COR-L47 (cell line): ENCODE results near the gene RTKN.
"Not testable (repeated sequence)": the region's sequence is repeated elsewhere in the genome, so short reads cannot be mapped to it uniquely, and the experiment has no call there.

Source experiments
- DNase-seq: peaks from one replicate; lab custom pipeline; 2025; lab: John Stamatoyannopoulos, UW

The RTKN gene

DNA sequence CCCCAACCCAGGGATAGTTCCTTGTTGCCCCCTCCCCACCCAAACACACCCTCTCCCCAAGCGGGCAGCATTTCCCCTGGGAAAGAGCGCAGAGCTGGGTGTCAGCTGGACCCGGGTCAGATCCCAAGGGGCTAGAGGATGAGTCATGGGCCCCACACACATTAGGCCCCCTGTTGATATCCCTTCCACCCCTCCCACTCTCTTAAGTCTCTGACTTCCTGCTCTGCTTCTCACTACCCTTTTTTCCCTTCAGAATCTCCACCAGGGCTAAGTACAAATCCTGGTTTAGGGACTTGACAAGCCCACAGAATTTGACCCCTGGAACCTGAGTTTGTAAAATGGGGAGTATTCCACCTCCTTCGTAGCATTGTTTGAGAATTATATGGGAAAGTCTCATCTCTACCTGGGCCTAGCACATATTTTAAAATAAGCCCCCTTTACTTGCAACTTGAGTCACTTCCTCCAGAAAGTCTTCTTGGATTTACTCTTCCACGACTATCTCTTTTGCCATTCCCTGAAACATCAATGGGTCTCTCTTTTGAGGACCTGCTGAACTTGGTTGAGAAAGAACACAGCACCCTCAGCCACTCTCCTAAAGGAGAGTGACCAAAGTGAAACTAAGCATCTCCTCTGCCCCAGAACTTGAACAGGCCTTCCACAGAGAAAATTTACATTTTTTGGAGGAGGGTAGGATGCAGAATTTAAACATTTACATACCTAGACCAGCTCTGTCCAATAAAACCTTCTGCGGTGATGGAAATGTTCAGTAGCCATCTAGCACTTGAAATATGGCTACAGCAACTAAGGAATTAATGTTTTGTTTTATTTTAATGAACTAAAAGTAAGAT, 4.7 kb downstream of the RTKN start:
- DNase-seq, result no peak

DNA sequence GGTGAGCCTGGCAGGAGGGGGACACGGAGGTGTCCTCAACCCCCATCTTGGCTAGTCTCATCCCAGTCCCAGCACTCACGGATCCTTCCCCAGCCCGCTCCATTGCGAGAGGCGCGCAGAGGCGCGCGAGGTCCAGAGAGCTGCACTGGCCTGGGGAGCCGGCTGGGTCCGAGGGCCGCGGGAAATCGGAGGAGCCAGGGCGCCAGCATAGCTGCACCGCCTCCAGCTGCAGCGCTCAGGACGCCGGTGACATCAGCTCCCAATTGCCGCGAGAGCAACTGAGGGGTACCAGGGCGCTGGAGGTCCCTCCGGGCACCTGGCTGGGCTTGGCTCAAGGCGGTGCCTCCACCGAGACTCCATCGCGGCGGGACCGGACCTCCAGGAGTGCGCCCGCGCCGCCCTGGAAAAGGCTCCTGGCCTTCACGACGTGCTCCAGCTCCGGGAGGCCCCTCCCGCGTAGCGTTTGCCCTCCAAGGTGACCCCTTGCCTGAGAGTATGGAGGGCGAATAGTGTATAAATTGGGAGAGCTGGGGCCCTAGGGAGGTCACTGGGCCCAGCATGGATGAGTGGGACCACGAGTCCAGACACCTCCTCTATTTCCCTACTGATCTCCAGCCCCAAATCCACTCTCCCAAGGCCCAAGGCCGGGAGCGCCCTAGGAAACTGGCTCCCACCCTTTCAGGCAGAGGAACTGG, 5.5 kb downstream of the RTKN start:
- no peak for DNase-seq

DNA sequence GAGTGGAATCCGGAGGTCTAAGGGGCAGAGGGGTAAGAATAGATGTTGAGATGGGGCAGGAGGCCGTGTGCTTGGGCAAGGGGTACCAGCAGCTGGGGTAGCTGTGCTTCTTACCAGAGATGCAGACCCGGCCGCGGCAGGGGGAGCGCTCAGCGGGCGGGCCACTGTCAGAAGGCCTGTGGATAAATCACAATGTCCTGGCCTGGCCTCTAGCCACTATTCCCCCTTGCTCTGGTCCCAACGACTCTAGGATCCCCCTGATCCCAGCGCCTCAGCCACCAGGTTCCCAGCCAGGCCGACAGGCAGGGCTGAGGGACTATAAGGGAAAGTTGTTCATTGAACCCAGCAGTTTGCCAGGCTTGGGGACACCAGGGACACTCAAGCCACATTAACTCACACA, 11.2 kb downstream of the RTKN start:
- no peak for DNase-seq

DNA sequence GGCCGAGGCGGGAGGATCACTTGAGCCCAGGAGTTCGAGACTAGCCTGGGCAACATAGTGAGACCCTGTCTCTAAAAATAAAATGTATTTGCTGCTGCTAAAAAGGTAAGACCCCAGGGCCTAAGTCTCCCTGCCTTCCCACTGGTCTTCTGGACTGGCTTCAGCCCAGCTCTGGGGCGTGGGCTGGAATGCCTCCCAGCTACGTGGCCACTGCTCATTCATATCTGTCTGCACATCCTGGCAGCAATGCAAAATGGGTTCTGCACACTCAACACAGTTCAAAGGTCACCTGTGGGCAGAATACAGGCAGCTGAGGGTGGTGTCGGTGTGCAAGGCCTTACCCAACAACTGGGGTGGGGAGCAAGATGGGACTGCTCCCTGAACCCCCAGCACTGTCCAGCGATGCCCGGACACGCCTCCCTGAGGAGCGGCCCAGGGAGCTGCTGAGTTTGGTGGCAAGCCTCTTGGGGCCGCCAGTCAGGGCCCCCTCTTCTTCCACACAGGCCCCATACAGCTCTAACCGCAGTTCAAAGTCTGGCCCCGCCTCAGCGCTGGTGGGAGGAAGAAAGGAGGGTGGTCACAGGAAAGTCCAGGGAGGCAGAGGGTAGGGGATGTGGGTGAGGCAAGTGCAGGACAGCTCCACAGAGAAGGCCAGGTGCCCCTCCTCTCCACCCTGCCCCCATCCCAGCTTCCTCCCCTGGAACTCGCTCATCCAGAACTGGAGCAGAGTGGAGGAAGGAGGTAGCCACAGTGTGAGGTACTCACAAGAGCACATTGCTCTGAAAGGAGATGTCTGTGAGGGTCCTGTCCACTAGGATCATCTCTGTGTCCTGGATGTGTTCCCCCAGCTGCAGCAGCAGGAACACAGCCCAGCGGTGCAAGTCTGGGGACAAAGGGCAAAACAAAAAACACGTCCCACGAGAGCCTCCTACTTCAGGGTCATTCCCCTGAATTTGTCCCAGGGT, 12.0 kb downstream of the RTKN start:
- no peak for DNase-seq

DNA sequence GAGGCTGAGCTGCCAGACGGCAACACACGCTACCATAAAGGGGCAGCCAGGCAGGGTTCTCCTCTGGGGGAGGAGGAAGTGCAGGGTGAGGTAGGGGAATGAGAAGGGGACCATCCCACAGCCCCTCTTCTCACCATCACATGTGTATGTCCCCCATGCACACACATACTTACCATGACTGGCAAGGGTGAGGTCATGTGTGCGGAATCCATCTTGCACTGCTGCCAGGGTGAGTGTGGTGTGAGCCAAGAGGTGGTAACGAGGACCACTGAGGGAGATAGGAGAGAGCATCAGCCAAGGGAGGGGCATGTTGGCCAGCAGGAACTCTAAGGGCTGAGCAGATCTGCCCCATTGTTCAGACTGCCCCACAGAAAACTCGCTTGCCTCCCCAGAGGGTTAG, 13.1 kb downstream of the RTKN start:
- DNase-seq, result no peak

DNA sequence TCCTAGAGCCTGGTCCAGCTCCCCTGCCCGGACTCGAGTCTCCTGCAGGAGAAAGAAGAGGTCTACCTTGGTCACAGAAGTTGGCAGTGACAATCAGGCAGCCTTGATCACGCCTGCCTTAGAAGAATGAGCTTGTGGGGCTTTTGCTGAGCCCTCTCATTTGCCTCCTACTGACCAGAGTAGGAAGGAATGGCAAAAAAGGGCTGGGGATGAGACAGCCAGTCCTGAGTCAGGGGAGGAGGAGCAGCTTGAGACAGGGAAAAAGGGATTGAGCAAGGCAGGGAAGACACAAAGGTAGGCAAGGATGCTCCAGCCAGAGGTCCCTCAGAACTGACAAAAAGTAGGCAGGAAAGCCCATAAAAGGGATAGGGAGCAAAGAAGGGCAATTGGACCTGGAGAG, 14.2 kb downstream of the RTKN start:
- DNase-seq, result no peak

DNA sequence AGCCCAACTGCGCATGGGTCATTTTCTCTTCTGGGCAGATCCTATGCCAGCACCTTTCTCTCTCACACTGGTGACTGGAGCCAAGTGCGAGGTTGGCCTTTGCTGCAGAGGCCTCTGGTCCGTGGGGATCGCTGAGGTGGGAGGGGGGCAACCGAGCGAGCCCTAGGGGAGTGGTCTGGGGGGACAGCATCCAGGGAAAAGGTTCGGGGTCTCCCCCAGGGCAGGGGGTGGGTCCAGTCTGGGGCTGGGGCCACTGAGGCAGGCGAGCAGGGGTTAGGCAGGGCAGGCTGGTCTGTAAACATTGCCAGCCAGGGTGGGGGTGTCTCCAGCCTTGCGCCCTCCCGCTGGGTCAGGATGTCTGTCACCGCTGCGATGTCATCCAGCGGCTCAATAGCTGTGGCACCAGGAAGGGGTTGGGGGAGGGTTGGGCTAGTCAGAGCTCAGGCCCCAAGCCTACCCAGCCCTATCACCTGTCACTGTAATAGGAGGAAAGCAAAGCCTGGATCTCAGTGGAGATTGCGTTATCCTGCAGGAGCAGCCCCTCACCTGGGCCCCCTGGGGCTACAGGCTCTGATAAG, 15.5 kb downstream of the RTKN start:
- no peak for DNase-seq

DNA sequence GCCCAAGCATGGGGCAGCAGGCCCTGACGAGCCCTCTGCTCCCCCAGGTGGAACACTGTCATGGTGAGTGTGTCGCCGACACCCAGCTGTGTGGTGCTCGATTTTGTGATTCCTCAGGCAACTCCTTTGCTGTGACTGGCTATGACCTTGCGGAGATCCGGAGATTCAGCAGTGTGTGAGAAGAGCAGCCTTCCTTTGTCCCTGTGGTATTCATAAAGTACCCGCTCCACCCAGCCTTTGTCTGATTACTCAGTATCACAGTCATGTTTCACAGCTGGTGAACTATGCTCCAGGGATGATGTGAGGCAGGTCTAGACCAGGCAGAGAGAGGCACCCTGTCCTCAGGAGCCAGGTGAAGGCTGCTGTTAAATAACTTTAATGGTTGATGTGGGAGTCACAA, 16.2 kb downstream of the RTKN start:
- no peak for DNase-seq

DNA sequence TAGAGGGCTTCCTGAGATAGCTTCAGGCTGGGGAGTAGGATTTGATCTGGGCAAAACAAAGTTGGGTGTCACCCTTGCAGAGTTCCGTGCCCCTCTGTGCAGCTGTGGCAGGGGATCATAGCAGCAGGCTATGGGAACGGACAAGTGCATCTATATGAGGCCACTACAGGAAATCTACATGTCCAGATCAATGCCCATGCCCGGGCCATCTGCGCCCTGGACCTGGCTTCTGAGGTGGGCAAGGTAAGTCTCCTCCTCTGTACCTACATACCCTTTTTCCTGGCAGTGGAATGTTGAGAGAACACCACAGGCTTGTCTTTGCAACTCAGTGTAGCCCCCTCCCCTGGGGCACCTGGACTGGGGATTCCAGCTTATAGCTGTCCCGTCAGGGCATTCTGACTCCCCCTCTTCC, 16.7 kb downstream of the RTKN start:
- DNase-seq, result no peak

DNA sequence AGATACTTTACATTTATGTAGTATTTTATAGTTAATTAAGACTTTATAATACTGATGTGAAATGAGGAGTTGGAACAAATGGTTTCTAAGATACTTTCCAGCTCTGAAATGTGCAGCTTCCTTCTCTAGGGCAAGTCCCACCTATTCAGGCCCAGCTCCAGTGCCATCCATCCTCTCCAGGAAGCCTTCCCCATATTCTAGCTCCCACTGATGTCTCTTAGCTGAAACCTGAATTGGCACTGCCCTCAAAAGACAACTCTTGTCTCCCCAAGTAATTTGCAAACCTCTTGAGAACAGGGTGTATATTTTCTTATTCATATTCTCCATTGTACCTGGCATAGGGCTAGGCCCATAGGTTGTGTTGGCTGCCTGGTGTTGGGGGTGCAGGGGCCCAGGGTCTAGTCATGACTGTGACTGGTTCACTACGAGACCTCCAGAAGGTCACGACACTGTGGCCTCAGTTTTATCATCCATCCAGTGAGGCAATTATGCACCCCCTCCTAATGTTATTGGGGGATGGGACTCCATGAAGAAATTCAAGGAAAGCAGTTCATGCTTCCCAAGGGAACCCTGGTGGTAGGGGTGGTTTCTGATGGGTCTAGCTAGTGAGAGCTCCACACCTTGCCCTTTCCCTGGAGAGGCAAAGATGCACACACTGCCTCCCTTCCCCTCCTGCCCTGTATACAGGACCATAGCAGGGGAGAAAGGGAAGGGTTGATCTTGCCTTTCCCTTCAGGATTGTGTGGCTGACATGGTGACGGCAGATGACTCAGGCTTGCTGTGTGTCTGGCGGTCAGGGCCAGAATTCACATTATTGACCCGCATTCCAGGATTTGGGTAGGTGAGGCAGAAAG, 17.4 kb downstream of the RTKN start:
- DNase-seq, result no peak

DNA sequence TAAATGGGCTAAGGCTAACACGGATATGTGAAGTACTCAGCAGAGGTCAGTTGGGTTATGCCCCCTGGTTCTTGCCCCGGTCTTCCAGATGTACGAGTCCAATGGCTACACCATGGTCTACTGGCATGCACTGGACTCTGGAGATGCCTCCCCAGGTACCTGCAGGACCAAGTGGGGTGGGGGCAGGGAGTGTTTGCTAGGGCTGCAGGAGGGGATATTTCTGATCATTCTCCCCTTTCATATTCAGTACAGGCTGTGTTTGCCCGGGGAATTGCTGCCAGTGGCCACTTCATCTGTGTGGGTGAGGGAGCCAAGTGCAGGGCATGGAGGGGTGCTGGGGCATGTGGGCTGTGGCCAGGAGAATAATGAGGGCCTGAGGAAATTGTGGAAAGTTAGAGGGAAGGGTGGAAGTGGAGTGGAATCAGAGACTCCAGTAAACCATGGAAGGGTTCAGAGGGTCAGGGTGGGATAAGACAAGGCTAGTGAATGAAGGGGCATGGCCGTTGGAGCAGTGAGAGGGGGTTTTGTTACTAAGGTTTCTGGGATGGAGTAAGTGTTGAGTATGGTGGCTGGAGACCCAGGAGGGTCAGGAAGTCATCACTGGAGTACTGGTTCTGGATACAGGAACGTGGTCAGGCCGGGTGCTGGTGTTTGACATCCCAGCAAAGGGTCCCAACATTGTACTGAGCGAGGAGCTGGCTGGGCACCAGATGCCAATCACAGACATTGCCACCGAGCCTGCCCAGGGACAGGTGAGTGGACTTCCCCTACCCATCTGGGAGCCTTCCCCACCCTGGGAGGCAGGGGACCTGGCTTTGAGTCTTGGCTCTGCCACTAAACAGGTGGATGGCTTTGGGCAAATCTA, 18.3 kb downstream of the RTKN start:
- DNase-seq, result no peak

DNA sequence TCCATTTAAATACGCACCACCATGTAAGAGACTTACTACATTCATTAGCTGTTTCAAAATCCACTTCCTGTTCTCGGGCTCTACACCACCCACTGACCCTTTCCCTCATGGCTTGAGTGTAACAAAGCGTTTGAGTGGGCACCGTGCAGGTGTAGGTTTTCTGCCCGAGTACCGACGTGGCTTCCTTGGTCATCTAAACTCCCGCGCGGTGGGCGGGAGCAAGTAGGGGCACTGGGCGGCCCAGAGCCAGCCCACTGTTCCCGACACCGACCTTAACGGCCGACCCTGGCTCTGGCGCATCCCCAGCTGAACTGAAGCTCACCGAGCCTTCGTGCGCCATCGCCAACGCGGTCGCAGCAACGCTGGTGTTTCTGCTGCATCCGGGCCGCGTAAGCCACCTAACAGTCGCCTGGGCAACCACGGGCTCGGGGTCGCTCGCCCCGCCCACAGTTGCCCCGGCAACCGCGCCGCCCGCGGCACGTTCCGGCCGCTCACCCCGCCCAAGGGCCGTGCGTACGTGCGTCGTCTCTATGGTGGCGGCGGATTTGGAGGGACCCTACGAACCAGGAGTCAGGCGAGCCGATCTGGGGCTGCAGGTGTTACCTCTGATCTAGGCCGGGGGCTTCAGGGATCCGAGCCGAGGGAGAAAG, 20.4 kb downstream of the RTKN start, which contains the start of the genes C2orf81 and WDR54:
Gene C2orf81, minus strand, starts transcription at position 399 of the 650 bp plus-strand sequence. Its CDS starts 59 bp downstream, at position 340.
Gene WDR54, plus strand, starts transcription at position 510 of the 650 bp plus-strand sequence. CDS start 424 bp downstream, outside the sequence.
- DNase-seq, result peak; percentile 95

DNA sequence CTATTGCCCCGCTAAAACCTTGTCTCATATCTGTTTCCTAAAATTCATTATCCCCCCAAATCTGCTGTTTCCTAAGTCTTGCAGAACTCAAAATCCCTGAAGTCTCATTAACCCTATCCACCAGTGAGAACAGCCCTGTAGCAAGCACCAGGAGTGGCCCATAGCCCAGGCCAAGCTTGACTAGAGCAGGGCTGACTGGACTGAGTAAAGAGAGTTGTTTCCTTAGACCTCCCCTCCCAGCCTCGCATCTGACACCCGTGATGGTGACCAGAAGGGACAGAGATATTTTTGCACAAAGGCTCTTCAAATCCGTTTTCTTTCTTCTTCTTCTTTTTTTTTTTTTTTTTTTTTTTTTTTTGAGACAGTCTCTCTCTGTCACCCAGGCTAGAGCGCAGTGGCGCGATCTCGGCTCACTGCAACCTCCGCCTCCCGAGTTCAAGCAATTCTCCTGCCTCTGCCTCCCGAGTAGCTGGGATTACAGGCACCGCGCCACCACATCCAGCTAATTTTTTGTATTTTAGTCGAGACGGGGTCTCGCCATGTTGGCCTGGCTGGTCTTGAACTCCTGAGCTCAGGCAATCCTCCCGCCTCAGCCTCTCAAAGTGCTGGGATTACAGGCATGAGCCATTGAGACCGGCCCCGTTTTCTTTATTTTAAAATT, 21.2 kb downstream of the RTKN start:
- DNase-seq, result not testable (repeated sequence)

DNA sequence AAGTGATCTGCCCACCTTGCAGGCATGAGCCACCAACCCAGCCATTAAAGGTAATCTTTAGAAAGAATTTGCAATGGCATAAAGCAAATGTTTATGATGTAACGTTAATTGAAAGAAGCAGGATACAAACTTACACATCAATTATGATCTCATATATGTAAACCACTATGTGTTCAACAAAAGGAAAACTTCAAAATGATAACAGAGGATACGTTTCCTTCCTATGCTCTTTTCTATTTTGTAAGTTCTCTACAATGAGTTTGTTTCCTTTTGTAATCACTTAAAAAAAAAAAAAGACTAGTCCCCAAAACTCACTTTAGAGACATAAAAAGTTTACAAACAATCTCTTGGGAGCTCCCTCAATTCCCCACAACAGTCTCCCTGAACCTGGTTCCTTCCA, 21.7 kb downstream of the RTKN start:
- DNase-seq, result no peak

DNA sequence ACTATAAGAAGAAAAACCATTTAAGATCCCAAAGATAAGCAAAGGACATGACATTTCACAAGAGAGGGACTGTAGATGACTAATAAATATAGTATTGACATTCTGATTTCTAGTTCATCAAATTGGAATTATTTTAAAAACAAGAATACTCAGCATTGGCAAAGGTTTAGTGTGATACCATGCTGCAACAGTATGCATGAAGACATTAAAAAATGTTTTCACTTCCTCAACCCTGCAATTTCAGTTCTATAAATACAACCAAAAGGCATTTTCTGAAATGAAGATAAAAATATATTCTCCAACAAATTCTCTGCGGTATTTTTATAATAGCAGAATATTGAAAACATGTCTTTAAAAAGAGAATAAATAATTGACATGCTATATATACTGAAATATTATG, 22.4 kb downstream of the RTKN start:
- DNase-seq, result no peak

DNA sequence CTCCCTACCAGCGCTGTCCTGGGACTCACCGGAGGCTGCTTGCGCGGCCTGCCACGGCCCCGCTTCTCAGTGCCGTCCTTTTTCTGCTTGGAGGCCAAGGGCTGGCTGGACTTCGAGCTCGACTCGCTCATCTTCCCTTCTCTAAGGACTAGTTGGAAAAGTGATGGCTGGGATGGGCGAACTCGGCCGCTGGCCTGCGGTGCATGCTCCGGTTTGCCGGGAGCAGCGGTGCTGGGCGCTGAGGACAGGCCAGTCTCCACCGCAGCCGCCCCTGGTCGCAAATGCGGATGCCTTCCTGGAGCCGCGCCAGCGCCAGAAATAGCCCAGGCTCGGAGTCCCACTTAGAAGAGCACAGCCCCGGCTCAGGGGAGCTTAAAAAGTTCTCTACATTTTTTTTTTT, 23.4 kb downstream of the RTKN start:
- DNase-seq, result no peak

DNA sequence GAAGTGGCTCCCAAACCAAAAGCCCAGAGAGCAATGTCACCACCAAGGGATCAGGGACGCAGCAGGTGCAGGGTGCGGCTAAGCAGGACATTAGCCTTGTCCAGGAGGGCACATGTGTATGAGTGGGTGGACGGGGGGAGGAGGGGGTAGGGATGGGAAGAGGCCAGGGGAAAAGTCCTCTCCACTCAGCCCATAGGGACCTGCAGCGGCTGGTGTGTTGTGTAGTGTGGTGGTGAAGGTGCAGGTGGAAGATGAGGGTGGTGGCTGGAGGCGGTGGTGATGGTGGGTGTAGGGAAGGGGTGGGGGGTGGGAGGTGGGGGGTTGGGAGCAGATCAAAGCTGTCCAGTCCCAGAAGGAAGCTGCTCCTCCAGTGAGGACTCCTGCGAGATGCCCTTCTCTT, 24.0 kb downstream of the RTKN start:
- DNase-seq, result no peak

DNA sequence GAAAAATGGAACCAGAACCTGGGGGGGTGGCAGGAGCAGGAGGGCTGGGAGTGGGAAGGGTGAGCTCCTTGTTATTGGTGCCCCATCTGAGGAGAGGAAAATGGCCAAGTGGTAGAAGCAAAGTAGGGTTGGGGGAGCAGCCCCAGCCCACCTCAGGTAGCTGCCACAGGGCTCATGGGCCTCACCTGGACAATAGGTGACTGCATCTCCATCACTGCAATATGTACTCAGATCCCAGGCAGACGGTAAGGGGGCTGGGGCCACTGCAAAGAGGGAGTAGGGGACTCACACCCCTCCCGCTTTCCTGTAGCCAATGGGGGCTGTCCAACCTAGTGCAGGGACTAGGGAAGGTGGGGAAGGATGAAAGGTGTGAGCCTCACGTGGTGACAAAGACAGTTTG, 24.5 kb downstream of the RTKN start:
- DNase-seq, result no peak

DNA sequence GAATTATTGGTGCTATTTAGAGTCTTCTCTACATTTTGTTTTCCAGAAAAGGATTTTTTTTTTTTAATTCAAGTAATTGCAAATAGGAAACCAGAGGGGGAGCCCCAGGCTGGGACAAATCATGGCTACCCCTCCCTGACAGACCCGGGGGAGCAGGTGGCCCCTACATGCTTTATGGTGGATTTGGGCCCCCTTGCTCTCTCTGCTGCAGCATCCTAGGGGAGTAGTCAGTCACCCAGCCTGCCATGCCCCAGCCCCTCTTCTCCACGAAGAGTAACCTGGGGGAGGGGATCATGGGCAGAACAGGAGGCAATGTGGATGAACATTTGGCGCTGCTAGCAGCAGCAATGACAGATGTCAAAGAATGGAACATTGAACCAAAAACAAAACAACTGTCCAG, 25.0 kb downstream of the RTKN start:
- no peak for DNase-seq
